HCT116 (cell line): Measurements from ENCODE around the gene CAPN2. TPM values are rescaled to one million over a fixed set of nuclear protein-coding genes. Genes with fewer than 3 reads are reported as not detected.
A peak's percentile ranks its signal among the peaks of the same experiment; 100 is the strongest.

Experiments used
- ATAC-seq: fragments of 200-7000 bp; cut with Tn5 transposase; 2 replicates; pipeline ENCODE4 v1.9.1; 2020; ENCODE audit warnings: mild to moderate bottlenecking, moderate library complexity
- BruUV-seq: library from RNA; stranded (reverse); fragments of 400-500 nt; replicated peaks from 2 replicates; lab custom pipeline; 2021; lab: Mats Ljungman, UMichigan
- CTCF ChIA-PET: fragments of 300-600 bp; sonication (Branson Sonifier 250); formaldehyde crosslinking; loops from one replicate; lab custom pipeline; 2021; ENCODE audit warnings: antibody characterized with exemption; lab: Charles Lee
- POLR2A ChIA-PET: fragments of 300-600, 350-600 bp; sonication (Branson Sonifier 250); formaldehyde crosslinking; loops from one replicate; lab custom pipeline; 2021; ENCODE audit warnings: antibody characterized with exemption; lab: Charles Lee
- RAD21 ChIA-PET, 2 experiments: fragments of 300-600 bp; sonication (Branson Sonifier 250); formaldehyde crosslinking; loops; one replicate each; lab custom pipeline; 2023; ENCODE audit warnings: low total read pairs in 2 of 2; ENCODE audit not compliant: uncharacterized antibody in 2 of 2, unreplicated experiment in 2 of 2, low non-redundant PET in 1 of 2; lab: Charles Lee
- DNase-seq: peaks from one replicate; pipeline ENCODE4 v3.0.0-alpha.2; 2010; ENCODE audit warnings: low read depth, low spot score
- H2AFZ ChIP-seq: fragments of 200-600 bp; shearing (Covaris generic), sonication (generic); 2 replicates; pipeline ENCODE4 v1.6.1; 2017; ENCODE audit warnings: low read depth, mixed run types, mixed read lengths, antibody characterized with exemption, low read length; ENCODE audit not compliant: poor library complexity, severe bottlenecking
- H3K27ac ChIP-seq: 2 replicates; pipeline ENCODE4 v1.5.1; 2012; ENCODE audit warnings: low read depth, low read length
- H3K27me3 ChIP-seq: fragments of 200-600 bp; sonication (generic); 2 replicates; pipeline ENCODE4 v1.6.1; 2016; ENCODE audit warnings: mixed run types, low read length, mixed read lengths; ENCODE audit not compliant: insufficient read depth
- H3K36me3 ChIP-seq, 2 experiments: fragments of 200-500 bp in 1 of 2; fragments of 200-600 bp in 1 of 2; sonication (Bioruptor generic) in 1 of 2; sonication (generic) in 1 of 2; 2 replicates each; pipeline versions ENCODE4 v1.5.1 to v1.6.1; 2014 to 2016; ENCODE audit warnings: low read length in 2 of 2, inconsistent platforms in 1 of 2, mixed read lengths in 1 of 2, mixed run types in 1 of 2; ENCODE audit not compliant: insufficient read depth in 2 of 2, control insufficient read depth in 1 of 2
- H3K4me1 ChIP-seq, 2 experiments: fragments of 200-600 bp in 1 of 2; sonication (generic) in 1 of 2; 2 replicates each; pipeline versions ENCODE4 v1.5.1 to v1.6.1; 2012 to 2017; ENCODE audit warnings: low read length in 2 of 2, inconsistent platforms in 1 of 2, mild to moderate bottlenecking in 1 of 2, mixed read lengths in 1 of 2, mixed run types in 1 of 2, moderate library complexity in 1 of 2; ENCODE audit not compliant: insufficient read depth in 2 of 2, control insufficient read depth in 1 of 2
- H3K4me2 ChIP-seq: fragments of 200-600 bp; sonication (generic); 2 replicates; pipeline ENCODE4 v1.6.1; 2017; ENCODE audit warnings: mixed run types, low read length, mixed read lengths
- H3K4me3 ChIP-seq, 2 experiments: fragments of 200-600 bp in 1 of 2; sonication (generic) in 1 of 2; replicated peaks in 1 of 2; 2 replicates each; pipeline ENCODE4 v1.5.1; 2011 to 2016; ENCODE audit warnings: low read length in 2 of 2, control low read depth in 1 of 2, low read depth in 1 of 2, mild to moderate bottlenecking in 1 of 2, mixed read lengths in 1 of 2, mixed run types in 1 of 2
- H3K79me2 ChIP-seq: fragments of 200-600 bp; sonication (generic); 2 replicates; pipeline ENCODE4 v1.6.1; 2017; ENCODE audit warnings: mild to moderate bottlenecking, mixed run types, low read length, moderate library complexity, mixed read lengths; ENCODE audit not compliant: insufficient read depth
- H3K9ac ChIP-seq: fragments of 200-600 bp; sonication (generic); 2 replicates; pipeline ENCODE4 v1.6.1; 2016; ENCODE audit warnings: low read length, mixed read lengths
- H3K9me2 ChIP-seq: fragments of 200-600 bp; sonication (generic), shearing (Covaris generic); 2 replicates; pipeline ENCODE4 v1.6.1; 2017; ENCODE audit warnings: mixed run types, mild to moderate bottlenecking, moderate library complexity; ENCODE audit not compliant: insufficient read depth
- H3K9me3 ChIP-seq, 2 experiments: fragments of 200-500 bp in 1 of 2; fragments of 200-600 bp in 1 of 2; sonication (Bioruptor generic) in 1 of 2; sonication (generic) in 1 of 2; 2 replicates each; pipeline ENCODE4 v1.6.1; 2014 to 2017; ENCODE audit warnings: low read length in 2 of 2, mixed read lengths in 2 of 2, inconsistent platforms in 1 of 2, low read depth in 1 of 2, mild to moderate bottlenecking in 1 of 2, mixed run types in 1 of 2, moderate library complexity in 1 of 2; ENCODE audit not compliant: control insufficient read depth in 1 of 2, insufficient read depth in 1 of 2
- H4K20me1 ChIP-seq: fragments of 200-600 bp; sonication (generic), shearing (Covaris generic); 2 replicates; pipeline ENCODE4 v1.6.1; 2017; ENCODE audit warnings: mixed run types, mild to moderate bottlenecking, moderate library complexity; ENCODE audit not compliant: insufficient read depth
- CBX3 ChIP-seq: IDR thresholded peaks from 2 replicates; pipeline ENCODE4 v1.6.1; 2012; ENCODE audit warnings: low read depth
- CEBPB ChIP-seq: IDR thresholded peaks from 2 replicates; pipeline ENCODE4 v1.6.1; 2012; ENCODE audit warnings: low read depth
- EZH2phosphoT487 ChIP-seq: fragments of 200-600 bp; IDR thresholded peaks from 2 replicates; pipeline ENCODE4 v1.6.1; 2018; ENCODE audit warnings: antibody characterized with exemption, borderline replicate concordance
- JUND ChIP-seq: IDR thresholded peaks from 2 replicates; pipeline ENCODE4 v1.6.1; 2012
- POLR2AphosphoS5 ChIP-seq: IDR thresholded peaks from 2 replicates; pipeline ENCODE4 v1.6.1; 2011; ENCODE audit warnings: mild to moderate bottlenecking, low read depth, low read length, moderate library complexity
- RAD21 ChIP-seq: IDR thresholded peaks from 2 replicates; pipeline ENCODE4 v1.6.1; 2012; ENCODE audit warnings: low read depth, mild to moderate bottlenecking
- SP1 ChIP-seq: IDR thresholded peaks from 2 replicates; pipeline ENCODE4 v1.6.1; 2012; ENCODE audit warnings: low read depth
- ZFX ChIP-seq: fragments of 450-650 bp; IDR thresholded peaks from 2 replicates; pipeline ENCODE4 v1.6.1; 2017
- ZNF274 ChIP-seq: fragments of 200-500 bp; sonication (Bioruptor generic); IDR thresholded peaks from 2 replicates; pipeline ENCODE4 v1.6.1; 2014; ENCODE audit warnings: mild to moderate bottlenecking, low read depth, low read length, inconsistent platforms
- intact Hi-C: fragments of 100-400 bp; cut with micrococcal nuclease; formaldehyde crosslinking; loops from 2 replicates; pipeline ENCODE4 v1.10.0; 2022
- total RNA-seq: library from RNA; stranded (reverse); gene quantifications from one replicate; pipeline ENCODE4 v1.2.1, GENCODE V29; 2021; ENCODE audit not compliant: unreplicated experiment
- TF ChIP-seq, protein P1 (sequence below): IDR thresholded peaks from 2 replicates; pipeline ENCODE4 v1.6.1; 2012
- TF ChIP-seq, protein P2 (sequence below): IDR thresholded peaks from 2 replicates; pipeline ENCODE4 v1.6.1; 2012

The CAPN2 gene
- total RNA-seq, 1 experiment from 2014 or later, result 173 TPM

DNA sequence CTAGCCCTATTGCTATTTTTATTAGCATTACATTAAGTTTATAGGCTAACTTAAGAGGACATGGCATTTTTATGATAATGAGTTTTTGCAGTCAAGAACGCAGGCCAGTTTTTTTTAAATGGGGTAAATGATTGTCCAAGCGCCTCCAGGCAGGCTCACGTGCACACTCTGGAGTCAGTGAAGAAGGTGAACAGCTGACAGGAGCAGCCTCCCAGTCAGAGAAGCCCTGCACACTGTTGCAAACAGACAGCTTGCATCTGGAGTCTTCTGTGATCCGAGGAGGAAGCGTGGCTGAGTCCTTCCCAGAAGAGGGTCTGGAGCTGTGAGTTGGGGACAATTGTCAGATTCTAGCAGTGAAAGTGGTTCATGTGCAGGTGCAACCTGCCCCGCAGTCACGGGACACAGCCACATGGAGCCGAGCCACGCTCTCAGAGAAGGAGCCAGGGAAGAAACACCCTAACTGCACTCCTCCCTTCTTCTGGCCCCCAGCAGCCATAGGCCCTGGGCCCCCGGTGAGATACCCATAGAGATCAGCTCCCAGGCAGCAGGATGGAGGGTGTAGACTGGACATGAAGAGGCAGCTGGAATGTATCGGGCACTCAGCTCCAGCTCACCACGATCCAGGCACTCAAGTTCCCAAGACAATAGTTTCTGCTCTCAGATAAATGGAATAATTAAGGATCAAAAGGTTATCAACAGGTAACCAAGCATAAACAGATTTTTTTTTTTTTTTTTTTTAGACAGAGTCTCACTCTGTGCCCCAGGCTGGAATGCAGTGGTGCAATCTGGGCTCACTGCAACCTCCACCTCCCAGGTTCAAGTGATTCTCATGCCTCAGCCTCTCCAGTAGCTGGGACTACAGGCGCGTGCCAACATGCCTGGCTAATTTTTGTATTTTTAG, 26.4 kb downstream of the CAPN2 start:
- no peak overlapping the region for H3K4me3 ChIP-seq
- POLR2A ChIA-PET, result no interaction called here
- intact Hi-C loops, result no loop called here
- BruUV-seq, result no TSS peak
- TF ChIP-seq ZNF274, result no peak
- TF ChIP-seq RAD21, result no peak
- no peak for TF ChIP-seq EZH2phosphoT487
- no peak for TF ChIP-seq CBX3
- TF ChIP-seq, protein P1, sequence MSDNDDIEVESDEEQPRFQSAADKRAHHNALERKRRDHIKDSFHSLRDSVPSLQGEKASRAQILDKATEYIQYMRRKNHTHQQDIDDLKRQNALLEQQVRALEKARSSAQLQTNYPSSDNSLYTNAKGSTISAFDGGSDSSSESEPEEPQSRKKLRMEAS, result no peak
- no peak for TF ChIP-seq JUND
- no peak for TF ChIP-seq CEBPB
- TF ChIP-seq, protein P2, sequence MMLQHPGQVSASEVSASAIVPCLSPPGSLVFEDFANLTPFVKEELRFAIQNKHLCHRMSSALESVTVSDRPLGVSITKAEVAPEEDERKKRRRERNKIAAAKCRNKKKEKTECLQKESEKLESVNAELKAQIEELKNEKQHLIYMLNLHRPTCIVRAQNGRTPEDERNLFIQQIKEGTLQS, result no peak
- TF ChIP-seq ZFX, result no peak
- no peak for TF ChIP-seq SP1
- TF ChIP-seq POLR2AphosphoS5, result no peak
- H3K9ac ChIP-seq, result no peak overlapping the region
- H3K9me3 ChIP-seq, result no peaks in the 10 kb centered on the region
- RAD21 ChIA-PET, result no interaction called here
- no peak overlapping the region for H2AFZ ChIP-seq
- peak overlapping the region; percentile 15; the same call in 1 of the 2 replicates for H3K27ac ChIP-seq
- peaks cover 14 to 44% of the 10 kb centered on the region in 2 experiments for H3K4me1 ChIP-seq
- peak; percentile 41 for ATAC-seq
- peak overlapping the region; percentile 34 for H3K4me2 ChIP-seq
- DNase-seq, result no peak
- CTCF ChIA-PET, result interaction anchor here (1.6 to 2.0 kb wide), 2 partner anchors 11 to 43 kb away, joined by 4 to 5 read pairs; no protein-coding TSS in a partner anchor
- no peaks in the 10 kb centered on the region for H3K9me2 ChIP-seq
- no peaks in the 10 kb centered on the region for H3K27me3 ChIP-seq
- H3K36me3 ChIP-seq, result peaks cover 0 to 33% of the 10 kb centered on the region in 2 experiments; a peak in 2 of 4 replicates
- H4K20me1 ChIP-seq, result no peaks in the 10 kb centered on the region
- peaks cover 85% of the 10 kb centered on the region for H3K79me2 ChIP-seq
